ENCODE data around the gene CHRND. TPM values are rescaled to one million over a fixed set of nuclear protein-coding genes. Genes with fewer than 3 reads are reported as not detected.
A peak's percentile ranks its signal among the peaks of the same experiment; 100 is the strongest.
"Not testable (repeated sequence)": the region's sequence is repeated elsewhere in the genome, so short reads cannot be mapped to it uniquely, and the experiment has no call there.

Gene CHRND
- total RNA-seq, 1 experiment from 2014 or later: not detected

DNA sequence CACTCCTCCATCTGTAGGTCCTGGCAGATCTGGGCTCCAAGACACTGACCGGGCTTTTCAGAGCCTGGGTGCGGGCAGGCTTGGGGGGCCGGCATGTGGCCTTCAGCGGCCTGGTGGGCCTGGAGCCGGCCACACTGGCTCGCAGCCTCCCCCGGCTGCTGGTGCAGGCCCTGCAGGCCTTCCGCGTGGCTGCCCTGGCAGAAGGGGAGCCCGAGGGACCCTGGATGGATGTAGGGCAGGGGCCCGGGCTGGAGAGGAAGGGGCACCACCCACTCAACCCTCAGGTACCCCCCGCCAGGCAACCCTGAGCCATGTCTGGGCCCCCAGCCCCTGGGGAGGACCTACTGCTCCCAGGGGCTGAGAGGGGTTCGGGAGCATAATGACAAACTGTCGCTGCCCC, 761 bp upstream of the CHRND start:
- DNase-seq (ENCODE audit: low read depth): no peak

- no peak for DNase-seq (ENCODE audit: low read depth)
These were observed 497 bp downstream of the CHRND start for GRCh38 chr2:232526372-232526941.

DNA sequence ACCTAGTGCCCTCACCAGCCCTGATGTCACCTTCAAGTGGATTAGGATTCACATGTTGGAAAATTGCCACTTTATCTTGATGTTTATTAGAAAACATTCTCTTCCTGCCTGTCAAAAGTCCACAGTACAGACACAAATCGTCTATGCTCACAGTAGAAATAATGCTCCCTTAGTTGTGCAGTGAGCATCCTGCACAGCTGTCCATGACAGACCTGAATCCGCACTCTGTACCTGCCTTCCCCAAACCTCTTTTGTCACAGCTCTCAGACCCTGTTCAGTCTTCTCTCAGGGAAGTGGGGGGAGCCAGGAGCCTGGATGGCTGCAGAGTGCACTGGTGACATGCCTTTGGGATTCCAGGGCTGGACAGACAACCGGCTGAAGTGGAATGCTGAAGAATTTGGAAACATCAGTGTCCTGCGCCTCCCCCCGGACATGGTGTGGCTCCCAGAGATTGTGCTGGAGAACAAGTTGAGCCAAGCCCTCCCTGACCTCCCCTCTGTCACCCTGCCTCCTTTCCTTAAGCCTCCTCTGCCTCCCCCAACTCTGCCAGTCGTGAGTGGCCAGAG, 2.0 kb downstream of the CHRND start:
- DNase-seq (ENCODE audit: low read depth): no peak

DNA sequence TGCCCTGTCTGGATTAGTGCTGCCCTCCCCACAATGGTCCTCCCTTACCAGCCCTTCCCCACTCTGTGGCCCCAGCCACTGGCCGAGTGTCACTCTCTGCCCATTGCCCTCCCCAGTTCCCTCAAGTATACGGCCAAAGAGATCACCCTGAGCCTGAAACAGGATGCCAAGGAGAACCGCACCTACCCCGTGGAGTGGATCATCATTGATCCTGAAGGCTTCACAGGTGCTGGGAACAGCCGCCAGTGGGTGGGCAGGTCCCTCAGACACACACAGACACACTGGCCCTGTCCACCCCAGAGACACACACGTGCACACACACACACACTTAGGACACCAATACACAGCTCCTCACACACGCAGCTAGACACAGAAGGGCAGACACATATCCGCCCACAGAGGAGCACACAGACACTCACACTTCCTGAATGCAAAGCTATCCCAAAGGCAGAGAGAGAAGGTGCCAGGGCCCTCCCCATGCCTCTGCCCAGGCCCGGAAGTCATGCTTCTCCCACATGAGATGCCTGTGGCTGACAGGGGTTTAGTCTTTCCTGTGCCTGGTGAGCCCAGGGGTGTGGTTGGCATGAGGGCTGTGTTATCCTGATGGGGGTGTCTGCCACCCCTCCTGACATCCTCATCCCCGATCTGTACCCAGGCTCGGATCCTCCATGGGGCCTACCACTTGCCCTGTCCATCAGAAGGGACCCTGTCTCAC, 2.9 kb downstream of the CHRND start:
- peak; percentile 59 for DNase-seq (ENCODE audit: low read depth)

- no peak for DNase-seq (ENCODE audit: low read depth)
These were observed 4.0 kb downstream of the CHRND start for GRCh38 chr2:232529806-232530547.

- no peak for DNase-seq (ENCODE audit: low read depth)
These were observed 4.8 kb downstream of the CHRND start for GRCh38 chr2:232530626-232531260.

DNA sequence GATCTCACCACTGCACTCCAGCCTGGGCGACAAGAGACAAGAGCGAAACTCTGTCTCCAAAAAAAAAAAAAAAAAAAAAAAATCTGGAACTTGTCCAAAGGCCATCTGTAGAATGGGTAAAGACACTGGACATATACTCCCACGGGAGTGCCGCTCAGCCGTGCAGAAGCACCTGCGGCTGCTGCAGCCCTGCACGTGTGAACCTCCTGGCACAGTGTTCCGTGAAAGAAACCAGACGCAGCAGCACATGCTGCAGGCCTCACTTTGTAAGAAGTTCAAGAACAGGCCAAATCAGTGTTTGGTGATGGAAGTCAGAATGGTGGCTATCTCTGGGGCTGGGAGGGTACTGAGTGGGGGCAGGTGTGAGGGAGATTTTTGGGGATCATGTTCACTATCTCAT, 6.5 kb downstream of the CHRND start:
- DNase-seq (ENCODE audit: low read depth): no peak

DNA sequence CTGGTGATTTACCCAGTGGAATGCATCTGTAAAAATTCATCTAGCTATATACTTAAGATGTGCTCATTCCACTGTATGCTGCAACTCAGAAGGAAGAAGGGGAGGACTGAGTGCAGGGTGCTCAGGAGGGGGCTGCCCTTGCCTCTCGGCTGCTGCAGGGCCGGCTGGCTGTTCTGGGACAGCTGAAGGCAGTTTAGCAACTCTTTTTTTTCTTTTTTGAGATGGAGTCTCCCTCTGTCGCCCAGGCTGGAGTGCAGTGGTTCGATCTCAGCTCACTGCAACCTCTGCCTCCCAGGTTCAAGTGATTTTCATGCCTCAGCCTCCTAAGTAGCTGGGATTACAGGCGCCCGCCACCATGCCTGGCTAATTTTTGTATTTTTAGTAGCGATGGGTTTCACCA, 6.9 kb downstream of the CHRND start:
- not testable (repeated sequence) for DNase-seq (ENCODE audit: low read depth)

DNA sequence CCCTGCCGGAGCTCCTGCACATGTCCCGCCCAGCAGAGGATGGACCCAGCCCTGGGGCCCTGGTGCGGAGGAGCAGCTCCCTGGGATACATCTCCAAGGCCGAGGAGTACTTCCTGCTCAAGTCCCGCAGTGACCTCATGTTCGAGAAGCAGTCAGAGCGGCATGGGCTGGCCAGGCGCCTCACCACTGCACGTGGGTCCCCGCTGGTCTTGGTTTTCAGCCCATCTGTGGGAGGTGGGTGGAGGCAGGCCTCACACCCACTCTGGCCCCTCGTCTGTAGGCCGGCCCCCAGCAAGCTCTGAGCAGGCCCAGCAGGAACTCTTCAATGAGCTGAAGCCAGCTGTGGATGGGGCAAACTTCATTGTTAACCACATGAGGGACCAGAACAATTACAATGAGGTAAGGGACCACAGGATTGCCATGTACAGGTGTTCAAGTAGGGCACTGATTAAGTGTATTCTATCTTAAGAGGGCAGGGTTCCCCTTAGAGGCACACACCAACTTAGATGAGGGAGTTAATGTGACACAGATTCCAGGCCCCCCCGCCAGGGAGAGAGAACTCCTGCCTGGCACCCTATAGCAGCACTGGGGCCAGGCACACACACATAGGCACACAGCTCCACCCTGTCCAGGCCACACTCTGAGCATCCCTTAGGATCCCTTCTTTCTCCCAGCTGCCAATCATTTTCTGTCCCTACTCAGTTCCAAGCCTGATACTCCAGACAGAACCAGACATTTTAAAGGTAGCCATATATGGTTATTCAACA, 8.2 kb downstream of the CHRND start:
- DNase-seq (ENCODE audit: low read depth): peak; percentile 32

GRCh38 chr2:232534940-232535651, 9.1 kb downstream of the CHRND start:
- DNase-seq (ENCODE audit: low read depth): no peak

GRCh38 chr2:232535761-232536530, 10.0 kb downstream of the CHRND start:
- DNase-seq (ENCODE audit: low read depth): no peak

GRCh38 chr2:232537079-232537478, 11.1 kb downstream of the CHRND start:
- no peak for DNase-seq (ENCODE audit: low read depth)

GRCh38 chr2:232537499-232537898, 11.5 kb downstream of the CHRND start:
- no peak for DNase-seq (ENCODE audit: low read depth)

DNA sequence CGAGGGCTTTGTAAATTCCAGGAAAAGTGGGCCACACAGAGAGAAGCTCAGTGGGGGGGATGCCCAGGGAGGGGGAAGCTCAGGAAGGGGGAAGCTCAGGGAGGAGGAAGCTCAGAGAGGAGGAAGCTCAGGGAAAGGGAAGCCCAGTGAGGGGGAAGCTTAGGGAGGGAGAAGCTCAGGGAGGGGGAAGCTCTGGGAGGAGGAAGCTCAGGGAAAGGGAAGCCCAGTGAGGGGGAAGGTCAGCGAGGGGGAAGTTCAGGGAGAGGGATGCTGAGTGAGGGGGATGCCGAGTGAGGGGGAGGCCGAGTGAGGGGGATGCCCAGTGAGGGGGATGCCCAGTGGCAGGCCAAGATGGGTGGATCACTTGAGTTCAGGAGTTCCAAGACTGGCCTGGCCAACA, 12.7 kb downstream of the CHRND start:
- no peak for DNase-seq (ENCODE audit: low read depth)

DNA sequence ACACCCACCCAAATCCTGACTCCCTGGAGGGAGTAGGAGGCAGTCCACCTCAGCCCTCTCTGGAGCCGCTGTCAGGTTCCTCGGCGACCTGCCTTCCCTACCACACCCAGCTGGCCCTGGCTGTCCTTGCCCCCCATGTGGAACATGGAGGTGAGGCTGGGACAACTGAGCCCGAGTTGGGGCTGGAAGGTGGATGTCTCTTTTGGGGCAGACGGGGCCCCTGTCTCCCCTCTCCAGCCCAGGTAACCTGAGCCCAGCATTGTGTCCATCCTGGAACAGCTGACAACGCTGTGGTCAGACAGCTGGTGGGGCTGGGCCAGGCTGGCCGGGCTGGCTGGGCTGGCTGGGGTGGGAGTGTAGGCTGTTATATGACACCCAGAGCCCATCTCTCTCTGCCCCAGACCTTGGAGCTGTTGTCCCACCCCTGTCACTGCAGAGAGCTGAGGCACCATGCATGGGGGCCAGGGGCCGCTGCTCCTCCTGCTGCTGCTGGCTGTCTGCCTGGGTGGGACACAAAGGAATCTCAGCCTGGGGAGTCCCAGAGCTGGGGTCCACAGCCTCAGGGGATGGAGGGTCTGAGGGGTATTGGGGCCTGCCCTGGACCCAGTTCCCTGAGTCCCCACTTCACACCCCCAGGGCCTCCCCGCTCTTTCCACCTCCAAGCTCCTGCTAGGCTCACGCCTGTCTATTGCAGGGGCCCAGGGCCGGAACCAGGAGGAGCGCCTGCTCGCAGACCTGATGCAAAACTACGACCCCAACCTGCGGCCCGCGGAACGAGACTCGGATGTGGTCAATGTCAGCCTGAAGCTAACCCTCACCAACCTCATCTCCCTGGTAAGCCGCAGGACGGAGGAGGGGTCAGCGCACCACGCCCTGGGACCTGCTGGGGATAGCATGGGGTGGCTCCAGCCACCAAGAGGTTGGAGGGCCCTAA, 13.6 kb downstream of the CHRND start, which contains the start of gene CHRNG:
Gene CHRNG (plus strand): TSS at position 395 of the 934 bp plus-strand sequence. CDS start 56 bp downstream, at position 451.
- DNase-seq (ENCODE audit: low read depth): no peak

GRCh38 chr2:232540441-232541041, 14.6 kb downstream of the CHRND start:
- no peak for DNase-seq (ENCODE audit: low read depth)

DNA sequence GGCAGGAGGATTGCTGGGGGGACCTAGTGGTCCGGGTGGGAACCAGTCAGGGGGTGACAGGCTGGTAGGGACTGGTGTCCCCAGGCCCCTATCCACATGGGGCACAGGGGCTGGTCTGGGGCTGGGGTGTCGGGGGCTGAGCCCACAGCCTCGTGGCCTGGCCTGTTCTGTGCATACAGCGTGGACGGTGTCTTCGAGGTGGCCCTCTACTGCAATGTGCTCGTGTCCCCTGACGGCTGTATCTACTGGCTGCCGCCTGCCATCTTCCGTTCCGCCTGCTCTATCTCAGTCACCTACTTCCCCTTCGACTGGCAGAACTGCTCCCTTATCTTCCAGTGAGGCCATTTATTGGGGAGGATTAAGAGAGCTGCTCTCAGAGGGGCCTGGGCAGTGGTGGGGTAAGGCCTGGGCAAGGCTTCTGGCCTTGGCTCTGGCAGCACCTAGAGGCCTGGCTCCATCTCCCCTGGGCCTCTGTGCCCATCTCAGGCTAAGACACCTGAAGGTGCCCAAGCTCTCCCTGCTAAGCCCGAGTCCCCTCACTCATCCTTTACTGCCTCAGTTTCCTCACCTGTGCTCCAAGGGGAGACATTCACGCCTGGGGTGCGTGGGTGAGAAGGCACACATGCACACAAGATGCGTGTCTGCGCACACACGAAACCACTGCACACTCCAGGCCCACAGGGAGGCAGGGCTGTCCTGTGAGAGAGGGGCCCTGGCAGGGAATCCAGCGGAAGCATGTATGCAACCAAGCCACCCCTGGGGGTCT, 15.4 kb downstream of the CHRND start:
- no peak for DNase-seq (ENCODE audit: low read depth)

All from Daoy (cell line).